Keratinocyte (primary cell): ENCODE measurements around the gene AFAP1L1. TPM values are rescaled to one million over a fixed set of nuclear protein-coding genes. Genes with fewer than 3 reads are reported as not detected.

ENCODE experiments used
- DNase-seq: peaks from one replicate; pipeline ENCODE4 v3.0.0-alpha.2; 2011; ENCODE audit warnings: low read depth, missing footprints, low spot score
- FAIRE-seq: peaks from 2 replicates; lab custom pipeline; 2011; peaks lifted over from hg19 to GRCh38; lab: Jason Lieb, UNC
- H2AFZ ChIP-seq: 2 replicates; pipeline ENCODE4 v1.6.0; 2012; ENCODE audit warnings: low read length, control low read depth, inconsistent platforms; ENCODE audit not compliant: control insufficient read depth
- H3K27ac ChIP-seq: 2 replicates; pipeline ENCODE4 v1.5.1; 2011; ENCODE audit warnings: low read length; ENCODE audit not compliant: control insufficient read depth, insufficient read depth
- H3K27me3 ChIP-seq: 3 replicates; pipeline ENCODE4 v1.6.0; 2011; ENCODE audit warnings: low read length; ENCODE audit not compliant: control insufficient read depth, insufficient read depth; ENCODE audit errors: extremely low read depth
- H3K36me3 ChIP-seq, 2 experiments: 2 replicates in 1 of 2; 3 replicates in 1 of 2; pipeline ENCODE4 v1.5.1; 2011; ENCODE audit warnings: low read length in 2 of 2, mild to moderate bottlenecking in 1 of 2; ENCODE audit not compliant: control insufficient read depth in 2 of 2, insufficient read depth in 2 of 2; ENCODE audit errors: extremely low read depth in 1 of 2
- H3K4me1 ChIP-seq: 3 replicates; pipeline ENCODE4 v1.5.1; 2011; ENCODE audit warnings: low read length; ENCODE audit not compliant: control insufficient read depth, insufficient read depth; ENCODE audit errors: extremely low read depth
- H3K4me2 ChIP-seq: 3 replicates; pipeline ENCODE4 v1.6.0; 2011; ENCODE audit warnings: low read depth, low read length; ENCODE audit not compliant: control insufficient read depth, insufficient read depth; ENCODE audit errors: extremely low read depth
- H3K4me3 ChIP-seq, 3 experiments: fragments of 200-600 bp in 1 of 3; sonication (generic) in 1 of 3; 2 replicates in 2 of 3; 3 replicates in 1 of 3; pipeline ENCODE4 v1.5.1; 2011 to 2016; ENCODE audit warnings: low read length in 3 of 3, mild to moderate bottlenecking in 3 of 3, control low read depth in 2 of 3, inconsistent platforms in 1 of 3, low read depth in 1 of 3, mixed read lengths in 1 of 3, mixed run types in 1 of 3, moderate library complexity in 1 of 3; ENCODE audit not compliant: control insufficient read depth in 2 of 3, insufficient read depth in 2 of 3; ENCODE audit errors: extremely low read depth in 1 of 3
- H3K79me2 ChIP-seq: 2 replicates; pipeline ENCODE4 v1.6.0; 2012; ENCODE audit warnings: low read length; ENCODE audit not compliant: control insufficient read depth, insufficient read depth
- H3K9ac ChIP-seq: 3 replicates; pipeline ENCODE4 v1.6.0; 2011; ENCODE audit warnings: low read length; ENCODE audit not compliant: control insufficient read depth, insufficient read depth; ENCODE audit errors: extremely low read depth
- H3K9me1 ChIP-seq: 3 replicates; pipeline ENCODE4 v1.6.0; 2011; ENCODE audit warnings: low read length; ENCODE audit not compliant: control insufficient read depth, insufficient read depth; ENCODE audit errors: extremely low read depth
- H3K9me3 ChIP-seq: 2 replicates; pipeline ENCODE4 v1.5.1; 2012; ENCODE audit warnings: low read depth, low read length; ENCODE audit not compliant: control insufficient read depth
- H4K20me1 ChIP-seq: 3 replicates; pipeline ENCODE4 v1.6.0; 2011; ENCODE audit warnings: low read length; ENCODE audit not compliant: control insufficient read depth, insufficient read depth; ENCODE audit errors: extremely low read depth
- CTCF ChIP-seq, 3 experiments: IDR thresholded peaks in 1 of 3; conservative IDR thresholded peaks in 1 of 3; optimal IDR thresholded peaks in 1 of 3; 2 replicates in 2 of 3; 3 replicates in 1 of 3; pipeline versions ENCODE3 to v1.5.1; 2011; ENCODE audit warnings: low read length in 3 of 3, mild to moderate bottlenecking in 3 of 3, moderate library complexity in 2 of 3, control low read depth in 1 of 3, inconsistent platforms in 1 of 3; ENCODE audit not compliant: insufficient read depth in 2 of 3; ENCODE audit errors: extremely low read depth in 1 of 3
- EZH2 ChIP-seq: IDR thresholded peaks from one replicate; pipeline ENCODE4 v1.6.1; 2012; ENCODE audit warnings: inconsistent platforms, mild to moderate bottlenecking, low read length, moderate library complexity
- dilution Hi-C: fragments of 300-500 bp; cut with MboI; formaldehyde crosslinking; loops from one replicate; pipeline ENCODE4 v1.7.0; 2020; ENCODE audit warnings: low sequenced_read_pairs; ENCODE audit not compliant: extremely low pct_ligation_motif_present
- polyA plus RNA-seq, 5 experiments: library from polyadenylated mRNA; depleted of rRNA in 3 of 5; stranded (reverse) in 3 of 5; stranded (forward) in 1 of 5; unstranded in 1 of 5; fragments of >200 nt; gene quantifications; 1 replicate in 1 of 5; 2 replicates in 3 of 5; 3 replicates in 1 of 5; pipeline versions ENCODE4 v1.2.1 to v1.2.3, GENCODE V29; 2011 to 2012; ENCODE audit warnings: missing spikeins in 2 of 5, low read depth in 1 of 5, low replicate concordance in 1 of 5

Gene AFAP1L1
- polyA plus RNA-seq, 1 donor (not counting 4 experiments of a cell fraction or from before 2014, with no cell fraction given) = 4.6 TPM

GRCh38 chr5:149379177-149379761 lies 107.6 kb downstream of the AFAP1L1 start, which contains the start of gene IL17B:
Gene IL17B (minus strand): TSS chr5:149379292. CDS start chr5:149379225, 67 bp downstream.
- no peaks in the 10 kb centered on the region for H3K27me3 ChIP-seq
- H3K4me2 ChIP-seq = no peak within 1 kb of the TSS
- no peak within 1 kb of the TSS for H3K9ac ChIP-seq
- H3K9me1 ChIP-seq = no peaks in the 10 kb centered on the region
- no peak within 1 kb of the TSS for H3K27ac ChIP-seq
- no peaks in the 10 kb centered on the region for H3K79me2 ChIP-seq
- peaks cover 4% of the 10 kb centered on the region for H3K4me1 ChIP-seq
- no peak for FAIRE-seq
- TF ChIP-seq EZH2 (no peak), CTCF (optimal IDR thresholded peaks at IDR 0.05 in 1 of 3, IDR thresholded peaks at IDR 0.05 in 1 of 3, conservative IDR thresholded peaks at IDR 0.05 in 1 of 3; ENCODE audit: extremely low read depth in 1 of 3, insufficient read depth in 2 of 3, low read length in 3 of 3) (no peak)
- no peaks in the 10 kb centered on the region for H3K9me3 ChIP-seq
- DNase-seq = no peak
- no peak within 1 kb of the TSS for H2AFZ ChIP-seq
- no peaks in the 10 kb centered on the region for H4K20me1 ChIP-seq
- no peak within 1 kb of the TSS for H3K4me3 ChIP-seq
- no peaks in the 10 kb centered on the region for H3K36me3 ChIP-seq
- dilution Hi-C loops = no loop called here

DNA sequence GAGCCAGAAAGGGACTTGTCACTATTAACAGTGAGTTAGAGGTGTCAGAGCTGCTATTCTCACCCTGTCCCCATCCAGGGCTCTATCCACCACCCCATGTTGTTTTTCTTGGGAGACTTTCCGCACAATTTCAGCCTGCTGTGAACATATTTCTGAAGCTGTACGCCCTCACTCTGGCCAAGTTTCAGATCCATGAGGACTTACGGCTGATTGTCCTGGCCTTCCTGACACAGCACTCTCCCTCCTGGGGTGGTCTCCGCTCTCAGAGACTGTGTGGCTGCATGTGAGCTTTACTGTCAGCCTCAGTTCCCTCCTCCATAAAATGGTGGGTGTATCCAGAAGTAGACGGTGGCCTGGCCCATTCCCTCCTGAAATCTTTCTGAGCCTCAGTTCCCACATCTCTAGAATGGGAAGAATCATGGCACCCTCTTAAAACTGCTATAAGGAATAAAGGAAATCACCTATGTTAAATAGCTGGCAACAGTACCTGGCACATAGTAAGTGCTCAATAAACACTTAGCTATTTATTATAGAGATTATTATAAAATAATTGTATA lies 108.2 kb downstream of the AFAP1L1 start:
- Histone ChIP-seq H3K9me1 (no peaks in the 10 kb centered on the region), H3K9ac (no peak overlapping the region), H4K20me1 (no peaks in the 10 kb centered on the region), H3K4me3 (no peak overlapping the region), H3K27ac (no peak overlapping the region), H3K9me3 (no peaks in the 10 kb centered on the region), H3K4me2 (no peak overlapping the region), H3K36me3 (no peaks in the 10 kb centered on the region), H2AFZ (no peak overlapping the region), H3K79me2 (no peaks in the 10 kb centered on the region), H3K27me3 (no peaks in the 10 kb centered on the region), H3K4me1 (peaks cover 4% of the 10 kb centered on the region)
- DNase-seq (no peak), FAIRE-seq (no peak)
- TF ChIP-seq CTCF (optimal IDR thresholded peaks at IDR 0.05 in 1 of 3, IDR thresholded peaks at IDR 0.05 in 1 of 3, conservative IDR thresholded peaks at IDR 0.05 in 1 of 3; ENCODE audit: extremely low read depth in 1 of 3, insufficient read depth in 2 of 3, low read length in 3 of 3) = no peak
- dilution Hi-C loops = no loop called here
